OCI-LY7 (cell line): ENCODE data around the gene STAT6. TPM values are rescaled to one million over a fixed set of nuclear protein-coding genes. Genes with fewer than 3 reads are reported as not detected.
A peak's percentile ranks its signal among the peaks of the same experiment; 100 is the strongest.

Experiments used
- Bru-seq: library from RNA; stranded (reverse); fragments of 400-500 nt; gene quantifications from one replicate; lab custom pipeline; 2021; lab: Mats Ljungman, UMichigan
- BruChase-seq, 2 experiments: library from RNA; stranded (reverse); fragments of 400-500 nt; gene quantifications; one replicate each; lab custom pipeline; 2021; lab: Mats Ljungman, UMichigan
- BruUV-seq: library from RNA; stranded (reverse); fragments of 400-500 nt; replicated peaks from 2 replicates; lab custom pipeline; 2021; lab: Mats Ljungman, UMichigan
- CTCF ChIA-PET: fragments of 300-600 bp; sonication (Branson Sonifier 250); formaldehyde crosslinking; loops from one replicate; lab custom pipeline; 2022; ENCODE audit warnings: antibody characterized with exemption; ENCODE audit not compliant: unreplicated experiment; lab: Charles Lee
- POLR2A ChIA-PET: fragments of 300-600 bp; sonication (Branson Sonifier 250); formaldehyde crosslinking; loops from one replicate; lab custom pipeline; 2022; ENCODE audit warnings: antibody characterized with exemption; lab: Charles Lee
- DNase-seq: peaks from one replicate; pipeline ENCODE4 v3.0.0-alpha.2; 2015; ENCODE audit warnings: low spot score
- H2AFZ ChIP-seq: fragments of 200-600 bp; sonication (generic), shearing (Covaris generic); 2 replicates; pipeline ENCODE4 v1.6.1; 2014; ENCODE audit warnings: mild to moderate bottlenecking, antibody characterized with exemption, low read length, moderate library complexity
- H3K27ac ChIP-seq: fragments of 200-600 bp; sonication (generic); 2 replicates; pipeline ENCODE4 v1.5.1; 2014; ENCODE audit warnings: mixed run types, low read depth, mild to moderate bottlenecking, moderate library complexity, low read length, inconsistent platforms; ENCODE audit not compliant: poor library complexity, severe bottlenecking
- H3K36me3 ChIP-seq: fragments of 200-600 bp; sonication (generic); 2 replicates; pipeline ENCODE4 v1.6.1; 2014; ENCODE audit warnings: mild to moderate bottlenecking, antibody characterized with exemption, low read length, moderate library complexity, mixed read lengths; ENCODE audit not compliant: insufficient read depth
- H3K4me1 ChIP-seq: fragments of 200-600 bp; sonication (generic); 2 replicates; pipeline ENCODE4 v1.5.1; 2014; ENCODE audit warnings: mild to moderate bottlenecking, low read length; ENCODE audit not compliant: insufficient read depth, poor library complexity, severe bottlenecking
- H3K4me2 ChIP-seq: fragments of 200-600 bp; sonication (generic); 2 replicates; pipeline ENCODE4 v1.6.1; 2014; ENCODE audit warnings: mild to moderate bottlenecking, low read length
- H3K4me3 ChIP-seq: fragments of 200-600 bp; sonication (generic); 2 replicates; pipeline ENCODE4 v1.5.1; 2014; ENCODE audit warnings: mild to moderate bottlenecking, low read depth, low read length; ENCODE audit not compliant: poor library complexity, severe bottlenecking
- H3K79me2 ChIP-seq: fragments of 200-600 bp; sonication (generic); 2 replicates; pipeline ENCODE4 v1.6.1; 2016; ENCODE audit warnings: low read depth, mild to moderate bottlenecking, low read length, moderate library complexity, mixed read lengths; ENCODE audit not compliant: insufficient read depth
- H3K9me2 ChIP-seq: fragments of 200-600 bp; sonication (generic); 2 replicates; pipeline ENCODE4 v1.6.1; 2016; ENCODE audit warnings: mild to moderate bottlenecking, low read length, mixed read lengths; ENCODE audit not compliant: insufficient read depth
- H3K9me3 ChIP-seq: fragments of 200-600 bp; sonication (generic); 2 replicates; pipeline ENCODE4 v1.6.1; 2014; ENCODE audit warnings: mild to moderate bottlenecking, mixed run types, low read length, mixed read lengths
- H4K20me1 ChIP-seq: fragments of 200-600 bp; sonication (generic); 2 replicates; pipeline ENCODE4 v1.6.1; 2014; ENCODE audit warnings: mild to moderate bottlenecking, antibody characterized with exemption, low read length, moderate library complexity, mixed read lengths; ENCODE audit not compliant: insufficient read depth
- EZH2phosphoT487 ChIP-seq: fragments of 200-600 bp; sonication (generic); IDR thresholded peaks from 2 replicates; pipeline ENCODE4 v1.6.1; 2018; ENCODE audit warnings: low read depth, borderline replicate concordance, mild to moderate bottlenecking, mixed run types, antibody characterized with exemption, low read length, moderate library complexity, mixed read lengths
- intact Hi-C: fragments of 100-400 bp; cut with micrococcal nuclease; formaldehyde crosslinking; loops from one replicate; pipeline ENCODE4 v1.10.0; 2022; ENCODE audit not compliant: unreplicated experiment
- long read RNA-seq: library from polyadenylated mRNA; stranded (forward); transcript quantifications from one replicate; pipeline ENCODE4 v2.0.0, GENCODE V29; 2022
- total RNA-seq, 2 experiments: library from RNA; depleted of rRNA in 1 of 2; stranded (reverse); fragments of >200 nt in 1 of 2; shearing (Covaris generic) in 1 of 2; gene quantifications; 2 replicates each; pipeline ENCODE4 v1.2.3, GENCODE V29; 2014 to 2022
- TF ChIP-seq, protein P1 (sequence below): fragments of 200-600 bp; sonication (generic); conservative IDR thresholded peaks from 2 replicates; pipeline ENCODE4 v1.5.1; 2014; ENCODE audit warnings: mild to moderate bottlenecking, antibody characterized with exemption, low read length, moderate library complexity, mixed read lengths

STAT6 gene
- 72.3 and 73.6 TPM in 2 replicates for total RNA-seq (2014; rRNA removed; shearing (Covaris generic))
- total RNA-seq (2022): 118 and 128 TPM in 2 replicates
- percentile 65 among the genes with signal in this experiment for Bru-seq, nascent RNA
- percentile 82 among the genes with signal in this experiment for BruChase-seq, experiment 1, labeled RNA remaining after a 6-hour chase
- percentile 74 among the genes with signal in this experiment for BruChase-seq, experiment 2, labeled RNA remaining after a 2-hour chase
- long read RNA-seq, full-length matches to known transcripts: 32 of 129 reads
- long read RNA-seq, partial matches to known transcripts: 67 of 129 reads
- long read RNA-seq, other reads (novel, unspliced or antisense): 30 of 129 reads

- H3K9me3 ChIP-seq: no peaks in the 10 kb centered on the region
- TF ChIP-seq EZH2phosphoT487: no peak
- TF ChIP-seq, protein P1, sequence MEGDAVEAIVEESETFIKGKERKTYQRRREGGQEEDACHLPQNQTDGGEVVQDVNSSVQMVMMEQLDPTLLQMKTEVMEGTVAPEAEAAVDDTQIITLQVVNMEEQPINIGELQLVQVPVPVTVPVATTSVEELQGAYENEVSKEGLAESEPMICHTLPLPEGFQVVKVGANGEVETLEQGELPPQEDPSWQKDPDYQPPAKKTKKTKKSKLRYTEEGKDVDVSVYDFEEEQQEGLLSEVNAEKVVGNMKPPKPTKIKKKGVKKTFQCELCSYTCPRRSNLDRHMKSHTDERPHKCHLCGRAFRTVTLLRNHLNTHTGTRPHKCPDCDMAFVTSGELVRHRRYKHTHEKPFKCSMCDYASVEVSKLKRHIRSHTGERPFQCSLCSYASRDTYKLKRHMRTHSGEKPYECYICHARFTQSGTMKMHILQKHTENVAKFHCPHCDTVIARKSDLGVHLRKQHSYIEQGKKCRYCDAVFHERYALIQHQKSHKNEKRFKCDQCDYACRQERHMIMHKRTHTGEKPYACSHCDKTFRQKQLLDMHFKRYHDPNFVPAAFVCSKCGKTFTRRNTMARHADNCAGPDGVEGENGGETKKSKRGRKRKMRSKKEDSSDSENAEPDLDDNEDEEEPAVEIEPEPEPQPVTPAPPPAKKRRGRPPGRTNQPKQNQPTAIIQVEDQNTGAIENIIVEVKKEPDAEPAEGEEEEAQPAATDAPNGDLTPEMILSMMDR: 0 out of 2 replicates have a peak, but pooled peaks have one; percentile 26
- POLR2A ChIA-PET: interaction anchor here (0.6 to 4.1 kb wide), 18 partner anchors 9 to 937 kb away, joined by 3 to 45 read pairs (median 4); partner anchors contain the start of genes LRP1 and NEMP1
- H3K4me3 ChIP-seq: peak within 1 kb of the TSS; percentile 90
- DNase-seq: peak; percentile 89
- peak within 1 kb of the TSS; percentile 75 for H3K27ac ChIP-seq
- BruUV-seq: no TSS peak
- intact Hi-C loops: loop anchor here (2.0 to 10.0 kb wide), 3 partner anchors 131 to 596 kb away; no protein-coding TSS in a partner anchor
- peak within 1 kb of the TSS; percentile 79 for H2AFZ ChIP-seq
- peak within 1 kb of the TSS; percentile 80 for H3K4me2 ChIP-seq
- peaks cover 29% of the 10 kb centered on the region; the same call in 1 of the 2 replicates for H3K79me2 ChIP-seq
- peaks cover 26% of the 10 kb centered on the region for H3K36me3 ChIP-seq
- CTCF ChIA-PET: interaction anchor here (0.6 to 2.5 kb wide), 15 partner anchors 8 to 474 kb away, joined by 3 to 26 read pairs (median 4); partner anchors contain the start of genes LRP1 and ZBTB39
- H4K20me1 ChIP-seq: no peaks in the 10 kb centered on the region
- no peaks in the 10 kb centered on the region for H3K9me2 ChIP-seq
- peaks cover 35% of the 10 kb centered on the region for H3K4me1 ChIP-seq
Measured at GRCh38 chr12:57111031-57111734, at the start of gene STAT6. STAT6 (minus strand) TSS chr12:57111362; CDS start chr12:57108278, 3,084 bp downstream.

GRCh38 chr12:57160741-57161140 is 49.6 kb upstream of the STAT6 start:
- ChIA-PET CTCF (no interaction called here), POLR2A (no interaction called here)
- intact Hi-C loops: no loop called here
- Histone ChIP-seq H3K36me3 (no peaks in the 10 kb centered on the region), H3K4me3 (no peak overlapping the region), H3K79me2 (no peaks in the 10 kb centered on the region), H4K20me1 (no peaks in the 10 kb centered on the region), H3K9me2 (no peaks in the 10 kb centered on the region), H3K4me2 (no peak overlapping the region), H3K27ac (no peak overlapping the region), H3K9me3 (no peaks in the 10 kb centered on the region), H2AFZ (no peak overlapping the region), H3K4me1 (no peaks in the 10 kb centered on the region)
- DNase-seq: no peak
- BruUV-seq: no TSS peak
- TF ChIP-seq, protein P1: no peak
- TF ChIP-seq EZH2phosphoT487: no peak
